B cell (primary cell): Measurements from ENCODE around the gene RIOK2. TPM values are rescaled to one million over a fixed set of nuclear protein-coding genes. Genes with fewer than 3 reads are reported as not detected.

Source experiments
- ATAC-seq: fragments of 200-7000 bp; cut with Tn5 transposase; one replicate; pipeline ENCODE4 v1.10.0; 2021; ENCODE audit warnings: low read depth, mild to moderate bottlenecking, moderate number of reproducible peaks, moderate library complexity
- CTCF ChIA-PET: fragments of 350-600 bp; sonication (Branson Sonifier 250); formaldehyde crosslinking; loops from one replicate; lab custom pipeline; 2021; ENCODE audit warnings: antibody characterized with exemption, inconsistent platforms; lab: Charles Lee
- POLR2A ChIA-PET: fragments of 350-600 bp; sonication (Branson Sonifier 250); formaldehyde crosslinking; loops from one replicate; lab custom pipeline; 2021; ENCODE audit warnings: antibody characterized with exemption; lab: Charles Lee
- DNase-seq: peaks from one replicate; pipeline ENCODE4 v3.0.0; 2013
- H2AFZ ChIP-seq: 2 replicates; pipeline ENCODE4 v1.6.1; 2012; ENCODE audit warnings: mild to moderate bottlenecking, low read depth, low read length; ENCODE audit not compliant: insufficient read depth, poor library complexity, severe bottlenecking
- H3K27ac ChIP-seq, 2 donors: 1 replicate in 1 of 2; 2 replicates in 1 of 2; pipeline ENCODE4 v1.5.1; 2012 to 2013; ENCODE audit warnings: low read length in 2 of 2, mild to moderate bottlenecking in 2 of 2, moderate library complexity in 1 of 2
- H3K27me3 ChIP-seq, 4 experiments: fragments of 200-600 bp in 1 of 4; sonication (generic) in 1 of 4; replicated peaks in 1 of 4; 1 replicate in 2 of 4; 2 replicates in 2 of 4; pipeline versions ENCODE4 v1.6.1 to v1.7.0; 2013 to 2016; ENCODE audit warnings: low read length in 3 of 4, mild to moderate bottlenecking in 2 of 4, mixed read lengths in 1 of 4, moderate library complexity in 1 of 4; ENCODE audit not compliant: insufficient read depth in 4 of 4, control insufficient read depth in 3 of 4; ENCODE audit errors: control extremely low read depth in 1 of 4
- H3K36me3 ChIP-seq, 2 experiments: replicated peaks in 1 of 2; 1 replicate in 1 of 2; 2 replicates in 1 of 2; pipeline versions ENCODE4 v1.6.1 to v1.7.1; 2013; ENCODE audit warnings: low read length in 1 of 2; ENCODE audit not compliant: insufficient read depth in 2 of 2, control insufficient read depth in 1 of 2; ENCODE audit errors: control extremely low read depth in 1 of 2, extremely low read depth in 1 of 2
- H3K4me1 ChIP-seq, 2 donors: fragments of 200-600 bp in 1 of 2; sonication (generic) in 1 of 2; 1 replicate in 1 of 2; 2 replicates in 1 of 2; pipeline versions ENCODE4 v1.5.1 to v1.6.1; 2013 to 2017; ENCODE audit warnings: low read length in 2 of 2; ENCODE audit not compliant: control insufficient read depth in 2 of 2, insufficient read depth in 2 of 2
- H3K4me2 ChIP-seq: replicated peaks from 2 replicates; pipeline ENCODE3; 2012; ENCODE audit warnings: mild to moderate bottlenecking, low read depth, low read length; ENCODE audit not compliant: poor library complexity, severe bottlenecking
- H3K4me3 ChIP-seq, 5 experiments: fragments of 200-600 bp in 1 of 5; sonication (generic) in 1 of 5; 1 replicate in 3 of 5; 2 replicates in 2 of 5; pipeline versions ENCODE4 v1.5.1 to v1.7.0; 2011 to 2016; ENCODE audit warnings: low read length in 4 of 5, mild to moderate bottlenecking in 4 of 5, low read depth in 2 of 5, control low read depth in 1 of 5, moderate library complexity in 1 of 5; ENCODE audit not compliant: insufficient read depth in 1 of 5; ENCODE audit errors: control extremely low read depth in 1 of 5, extremely low read depth in 1 of 5
- H3K79me2 ChIP-seq: fragments of 200-600 bp; sonication (generic); one replicate; pipeline ENCODE4 v1.6.0; 2016; ENCODE audit warnings: low read length; ENCODE audit not compliant: control insufficient read depth, insufficient read depth
- H3K9ac ChIP-seq: fragments of 200-600 bp; sonication (generic); 2 replicates; pipeline ENCODE4 v1.6.1; 2017; ENCODE audit warnings: mild to moderate bottlenecking, low read length, moderate library complexity
- H3K9me3 ChIP-seq, 3 donors: one replicate each; pipeline versions ENCODE4 v1.6.1 to v1.7.1; 2013; ENCODE audit warnings: low read length in 2 of 3; ENCODE audit not compliant: control insufficient read depth in 2 of 3, insufficient read depth in 1 of 3; ENCODE audit errors: control extremely low read depth in 1 of 3
- H4K20me1 ChIP-seq: 2 replicates; pipeline ENCODE4 v1.6.0; 2012; ENCODE audit warnings: mild to moderate bottlenecking, low read length; ENCODE audit not compliant: insufficient read depth, control insufficient read depth, poor library complexity, severe bottlenecking
- H3K27ac Mint-ChIP-seq: one replicate; pipeline ENCODE4 v1.8.0; 2021; ENCODE audit warnings: mixed read lengths
- H3K27me3 Mint-ChIP-seq: one replicate; pipeline ENCODE4 v1.8.0; 2021; ENCODE audit warnings: mixed read lengths
- H3K4me1 Mint-ChIP-seq: one replicate; pipeline ENCODE4 v1.8.0; 2021; ENCODE audit warnings: mixed read lengths
- H3K4me3 Mint-ChIP-seq: one replicate; pipeline ENCODE4 v1.8.0; 2021; ENCODE audit warnings: mixed read lengths
- H3K9me3 Mint-ChIP-seq: one replicate; pipeline ENCODE4 v1.8.0; 2022; ENCODE audit warnings: mixed read lengths; ENCODE audit not compliant: insufficient read depth
- CTCF ChIP-seq: fragments of 200-600 bp; IDR thresholded peaks from one replicate; pipeline ENCODE4 v1.8.0; 2022; ENCODE audit warnings: antibody characterized with exemption, mild to moderate bottlenecking
- EZH2 ChIP-seq: IDR thresholded peaks from 2 replicates; pipeline ENCODE4 v1.6.1; 2012; ENCODE audit warnings: borderline replicate concordance, low read depth, mild to moderate bottlenecking, moderate library complexity, low read length; ENCODE audit not compliant: insufficient read depth, poor library complexity, severe bottlenecking
- WGBS: methylation state at CpG from one replicate; pipeline ENCODE4 v1.1.5; 2013; ENCODE audit warnings: missing lambda C conversion rate; ENCODE audit not compliant: insufficient coverage; 5-methylcytosine and 5-hydroxymethylcytosine counted together
- intact Hi-C: fragments of 100-400 bp; cut with micrococcal nuclease; formaldehyde crosslinking; loops from one replicate; pipeline ENCODE4 v1.10.0; 2022
- polyA plus RNA-seq: library from polyadenylated mRNA; depleted of rRNA; stranded (reverse); fragments of >200 nt; gene quantifications from 2 replicates; pipeline ENCODE4 v1.2.3, GENCODE V29; 2012
- total RNA-seq, 2 donors: library from RNA; stranded (reverse); fragments of 120-200 nt in 1 of 2; gene quantifications; 1 replicate in 1 of 2; 2 replicates in 1 of 2; pipeline versions ENCODE4 v1.2.3 to v1.2.4, GENCODE V29; 2013 to 2022

The RIOK2 gene
- total and polyA plus RNA-seq, 2 donors (not counting 1 experiment from before 2014, with no cell fraction given) = 3.5 to 37.2 TPM

DNA sequence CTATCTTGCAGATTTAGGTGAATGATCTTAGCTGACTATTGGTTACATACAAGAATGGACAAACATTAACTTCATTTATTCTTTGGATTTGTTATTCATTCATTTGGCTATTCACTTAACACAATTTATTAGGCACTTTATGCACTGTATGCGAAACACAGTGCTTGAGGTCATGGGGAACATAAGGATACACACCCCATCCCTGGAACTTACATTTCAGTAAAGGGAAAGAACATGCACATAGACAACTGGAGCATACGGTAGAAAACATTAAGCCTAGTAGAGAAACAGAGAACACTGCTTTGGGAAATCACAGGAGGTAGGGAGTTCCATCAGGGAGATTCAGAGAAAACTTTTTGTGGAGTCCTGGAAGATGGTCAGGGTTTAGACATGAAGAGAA is 62.9 kb downstream of the RIOK2 start:
- Mint-ChIP-seq H3K4me3 (no peak overlapping the region), H3K27ac (no peak overlapping the region), H3K4me1 (peaks cover 9% of the 10 kb centered on the region), H3K27me3 (peaks cover 8% of the 10 kb centered on the region), H3K9me3 (no peaks in the 10 kb centered on the region)
- no peak overlapping the region for H3K9ac ChIP-seq
- no peaks in the 10 kb centered on the region for H3K9me3 ChIP-seq
- no peak overlapping the region for H3K27ac ChIP-seq
- H3K4me2 ChIP-seq = no peak overlapping the region
- intact Hi-C loops = no loop called here
- peaks cover 0 to 11% of the 10 kb centered on the region in 2 experiments for H3K36me3 ChIP-seq
- H2AFZ ChIP-seq = no peak overlapping the region
- ATAC-seq (no peak), DNase-seq (no peak)
- no peaks in the 10 kb centered on the region for H3K27me3 ChIP-seq
- TF ChIP-seq EZH2 (no peak), CTCF (no peak)
- peaks cover 4% of the 10 kb centered on the region for H3K79me2 ChIP-seq
- no peak overlapping the region for H3K4me3 ChIP-seq
- H4K20me1 ChIP-seq = peaks cover 9% of the 10 kb centered on the region
- WGBS = 0% methylated on average over 1 of the region's 2 CpGs
- ChIA-PET POLR2A (no interaction called here), CTCF (no interaction called here)
- peaks cover 9 to 11% of the 10 kb centered on the region in 2 donors for H3K4me1 ChIP-seq

DNA sequence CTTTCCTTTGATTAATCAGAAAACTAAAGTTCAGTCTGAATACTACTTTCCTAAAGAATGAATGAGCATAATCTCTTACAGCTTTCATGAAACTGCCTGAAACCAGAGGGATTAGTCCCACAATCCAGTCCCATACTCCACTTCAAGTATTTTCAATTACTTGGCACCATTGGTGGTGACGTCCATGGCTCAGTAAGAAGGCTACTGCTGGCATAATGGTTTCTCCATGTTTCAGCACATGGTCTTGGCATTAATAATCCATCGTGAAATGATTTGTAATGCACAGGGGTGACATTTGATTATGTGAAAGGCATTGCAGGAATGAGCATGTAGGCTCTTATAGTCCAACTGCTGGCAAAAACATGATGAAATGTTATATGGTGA is 64.0 kb downstream of the RIOK2 start:
- Histone ChIP-seq H3K27me3 (no peaks in the 10 kb centered on the region), H3K27ac (peak overlapping the region in 1 of 2 donors; percentile 65), H3K36me3 (peaks cover 0 to 11% of the 10 kb centered on the region in 2 experiments), H3K9ac (no peak overlapping the region), H3K79me2 (peaks cover 4% of the 10 kb centered on the region), H2AFZ (no peak overlapping the region), H4K20me1 (peaks cover 9% of the 10 kb centered on the region), H3K4me1 (peaks cover 9 to 11% of the 10 kb centered on the region in 2 donors), H3K9me3 (no peaks in the 10 kb centered on the region), H3K4me2 (peak overlapping the region; percentile 20), H3K4me3 (no peak overlapping the region)
- Mint-ChIP-seq H3K4me3 (no peak overlapping the region), H3K27me3 (peaks cover 8% of the 10 kb centered on the region), H3K4me1 (peaks cover 9% of the 10 kb centered on the region), H3K9me3 (no peaks in the 10 kb centered on the region), H3K27ac (peak overlapping the region; percentile 16)
- ChIA-PET POLR2A (no interaction called here), CTCF (interaction anchor here (0.6 kb wide), 1 partner anchor 252 kb away, joined by 6 read pairs; no protein-coding TSS in a partner anchor)
- ATAC-seq (no peak), DNase-seq (no peak)
- TF ChIP-seq EZH2 (no peak), CTCF (no peak)
- 100% methylated on average over 2 of the region's 2 CpGs for WGBS
- intact Hi-C loops = no loop called here
